GM12878 (cell line): ENCODE measurements around the gene LTN1. TPM values are rescaled to one million over a fixed set of nuclear protein-coding genes. Genes with fewer than 3 reads are reported as not detected.

ENCODE experiments used
- ATAC-seq: fragments of 200-7000 bp; cut with Tn5 transposase; 3 replicates; pipeline ENCODE4 v1.9.1; 2020; ENCODE audit warnings: mild to moderate bottlenecking, moderate library complexity
- BruUV-seq: library from RNA; stranded (reverse); fragments of 400-500 nt; replicated peaks from 2 replicates; lab custom pipeline; 2021; lab: Mats Ljungman, UMichigan
- CTCF ChIA-PET: fragments of 300-600 bp; sonication (Branson Sonifier 250); formaldehyde crosslinking; extraction: SDS; loops from one replicate; lab custom pipeline; 2021; ENCODE audit warnings: inconsistent platforms; lab: Yijun Ruan, JAX
- POLR2A ChIA-PET: fragments of 350-600 bp; formaldehyde crosslinking; extraction: SDS; loops from one replicate; lab custom pipeline; 2021; ENCODE audit warnings: inconsistent platforms; lab: Charles Lee
- RAD21 ChIA-PET: fragments of 300-600 bp; sonication (Branson Sonifier 250); formaldehyde crosslinking; loops from one replicate; lab custom pipeline; 2023; ENCODE audit warnings: antibody characterized with exemption; ENCODE audit not compliant: unreplicated experiment; lab: Charles Lee
- SMC1A ChIA-PET: fragments of 300-600 bp; sonication (Branson Sonifier 250); formaldehyde crosslinking; loops from one replicate; lab custom pipeline; 2023; ENCODE audit not compliant: unreplicated experiment, uncharacterized antibody; lab: Charles Lee
- DNase-seq: peaks from one replicate; pipeline ENCODE4 v3.0.0-alpha.2; 2011; ENCODE audit warnings: low read depth, low spot score
- FAIRE-seq: peaks from 3 replicates; lab custom pipeline; 2011; peaks lifted over from hg19 to GRCh38; lab: Jason Lieb, UNC
- H2AFZ ChIP-seq: 2 replicates; pipeline ENCODE4 v1.6.0; 2011; ENCODE audit warnings: low read depth, low read length, control low read depth; ENCODE audit not compliant: control insufficient read depth
- H3K27ac ChIP-seq: 2 replicates; pipeline ENCODE4 v1.5.1; 2011; ENCODE audit warnings: control low read depth; ENCODE audit not compliant: control insufficient read depth, insufficient read depth
- H3K27me3 ChIP-seq, 2 experiments: replicated peaks in 1 of 2; 2 replicates each; pipeline versions ENCODE4 v1.6.0 to v1.6.1; 2011; ENCODE audit warnings: low read length in 1 of 2; ENCODE audit not compliant: control insufficient read depth in 2 of 2, insufficient read depth in 2 of 2
- H3K36me3 ChIP-seq, 2 experiments: 2 replicates each; pipeline ENCODE4 v1.5.1; 2011; ENCODE audit warnings: low read length in 1 of 2; ENCODE audit not compliant: control insufficient read depth in 2 of 2, insufficient read depth in 2 of 2
- H3K4me1 ChIP-seq: 2 replicates; pipeline ENCODE4 v1.6.1; 2011; ENCODE audit warnings: mild to moderate bottlenecking, low read length, moderate library complexity, mixed read lengths; ENCODE audit not compliant: control insufficient read depth, insufficient read depth
- H3K4me2 ChIP-seq: 2 replicates; pipeline ENCODE4 v1.6.0; 2011; ENCODE audit warnings: control low read depth; ENCODE audit not compliant: control insufficient read depth, insufficient read depth
- H3K4me3 ChIP-seq: fragments of 200-600 bp; sonication (generic); 2 replicates; pipeline ENCODE4 v1.5.1; 2016
- H3K79me2 ChIP-seq: 2 replicates; pipeline ENCODE4 v1.6.0; 2011; ENCODE audit warnings: low read length; ENCODE audit not compliant: control insufficient read depth, insufficient read depth
- H3K9ac ChIP-seq: 2 replicates; pipeline ENCODE4 v1.8.0; 2011; ENCODE audit warnings: low read length, control low read depth, mixed read lengths; ENCODE audit not compliant: control insufficient read depth, insufficient read depth
- H3K9me3 ChIP-seq: replicated peaks from 3 replicates; pipeline ENCODE4 v1.5.1; 2011; ENCODE audit warnings: mild to moderate bottlenecking, low read length; ENCODE audit not compliant: control insufficient read depth, insufficient read depth
- H4K20me1 ChIP-seq: 2 replicates; pipeline ENCODE4 v1.6.0; 2011; ENCODE audit not compliant: control insufficient read depth, insufficient read depth
- BACH1 ChIP-seq: fragments of 450-650 bp; IDR thresholded peaks from 2 replicates; pipeline ENCODE4 v1.6.1; 2017; ENCODE audit warnings: mild to moderate bottlenecking, borderline replicate concordance
- BHLHE40 ChIP-seq, 2 experiments: fragments of 450-650 bp in 1 of 2; IDR thresholded peaks; 2 replicates each; pipeline ENCODE4 v1.6.1; 2011 to 2017; ENCODE audit warnings: low read depth in 2 of 2, borderline replicate concordance in 1 of 2, improper control_type of control experiment in 1 of 2, low read length in 1 of 2, mild to moderate bottlenecking in 1 of 2
- BMI1 ChIP-seq: fragments of 450-650 bp; IDR thresholded peaks from 2 replicates; pipeline ENCODE4 v1.6.1; 2016; ENCODE audit warnings: mild to moderate bottlenecking, moderate library complexity, borderline replicate concordance
- BRCA1 ChIP-seq: IDR thresholded peaks from 2 replicates; pipeline ENCODE4 v1.6.1; 2011; ENCODE audit warnings: low read depth, low read length, improper control_type of control experiment
- CEBPB ChIP-seq, 2 experiments: fragments of 150-350 bp in 1 of 2; IDR thresholded peaks; 2 replicates each; pipeline ENCODE4 v1.6.1; 2012 to 2014; ENCODE audit warnings: low read depth in 2 of 2, low read length in 2 of 2, borderline replicate concordance in 1 of 2, inconsistent platforms in 1 of 2
- CHD4 ChIP-seq: fragments of 200-600 bp; sonication (generic); IDR thresholded peaks from 2 replicates; pipeline ENCODE4 v1.6.1; 2016; ENCODE audit warnings: mild to moderate bottlenecking
- GATAD2B ChIP-seq: fragments of 450-650 bp; conservative IDR thresholded peaks from 2 replicates; pipeline ENCODE4 v1.6.1; 2017; ENCODE audit warnings: low read depth, mild to moderate bottlenecking, moderate library complexity
- JUND ChIP-seq: IDR thresholded peaks from 2 replicates; pipeline ENCODE4 v1.6.1; 2012; ENCODE audit warnings: low read depth, mild to moderate bottlenecking, low read length, improper control_type of control experiment, moderate library complexity
- MEF2A ChIP-seq: IDR thresholded peaks from 2 replicates; pipeline ENCODE4 v1.6.1; 2011; ENCODE audit warnings: low read depth, mild to moderate bottlenecking, low read length, moderate library complexity; ENCODE audit not compliant: insufficient read depth
- NFYA ChIP-seq: IDR thresholded peaks from 2 replicates; pipeline ENCODE4 v1.6.1; 2011; ENCODE audit warnings: low read depth, mild to moderate bottlenecking, low read length, improper control_type of control experiment, borderline replicate concordance
- POLR2AphosphoS5 ChIP-seq: IDR thresholded peaks from 2 replicates; pipeline ENCODE4 v1.6.1; 2011; ENCODE audit warnings: mild to moderate bottlenecking, low read length, inconsistent platforms
- RB1 ChIP-seq: fragments of 450-650 bp; formaldehyde crosslinking; IDR thresholded peaks from 2 replicates; pipeline ENCODE4 v1.6.1; 2017; ENCODE audit warnings: mild to moderate bottlenecking, borderline replicate concordance
- RCOR1 ChIP-seq: conservative IDR thresholded peaks from 2 replicates; pipeline ENCODE4 v1.6.1; 2012; ENCODE audit warnings: low read depth, low read length, improper control_type of control experiment
- SIX5 ChIP-seq: IDR thresholded peaks from 2 replicates; pipeline ENCODE4 v1.6.1; 2011; ENCODE audit warnings: mild to moderate bottlenecking, low read depth, low read length, moderate library complexity; ENCODE audit not compliant: severe bottlenecking
- SMAD5 ChIP-seq: IDR thresholded peaks from 2 replicates; pipeline ENCODE4 v1.6.1; 2016; ENCODE audit warnings: antibody characterized with exemption, low read depth
- SP1 ChIP-seq: IDR thresholded peaks from one replicate; pipeline ENCODE4 v1.6.1; 2011; ENCODE audit warnings: low read depth, low read length
- SREBF1 ChIP-seq: IDR thresholded peaks from 2 replicates; pipeline ENCODE4 v1.6.1; 2012; ENCODE audit warnings: mild to moderate bottlenecking, low read length
- STAT1 ChIP-seq: fragments of 450-650 bp; conservative IDR thresholded peaks from 2 replicates; pipeline ENCODE4 v1.6.1; 2014; ENCODE audit warnings: antibody characterized with exemption, mild to moderate bottlenecking
- SUPT20H ChIP-seq: IDR thresholded peaks from 2 replicates; pipeline ENCODE4 v1.6.1; 2011; ENCODE audit warnings: low read depth, mild to moderate bottlenecking, low read length, moderate library complexity, borderline replicate concordance; ENCODE audit not compliant: control insufficient read depth
- ZNF24 ChIP-seq: fragments of 450-650 bp; IDR thresholded peaks from 2 replicates; pipeline ENCODE4 v1.6.1; 2017; ENCODE audit warnings: antibody characterized with exemption, mild to moderate bottlenecking
- WGBS: methylation state at CpG from one replicate; pipeline ENCODE4 v1.1.6; 2016; ENCODE audit warnings: low lambda C conversion rate; ENCODE audit not compliant: insufficient replicate concordance, insufficient coverage; ENCODE audit errors: missing lambda C conversion rate; 5-methylcytosine and 5-hydroxymethylcytosine counted together
- in situ Hi-C: fragments of 300-500 bp; cut with MboI; formaldehyde crosslinking; loops from 9 replicates; pipeline ENCODE4 v1.14.3; 2018; ENCODE audit warnings: mixed read lengths
- intact Hi-C: fragments of 100-400 bp; cut with micrococcal nuclease; formaldehyde crosslinking; loops from one replicate; pipeline ENCODE4 v1.14.2; 2022; ENCODE audit not compliant: unreplicated experiment
- polyA plus RNA-seq, 11 experiments: library from polyadenylated mRNA; depleted of rRNA in 4 of 11; unstranded in 6 of 11; stranded (reverse) in 5 of 11; fragments of >200 nt; fragmentation: Nextera tagmentation in 4 of 11; fragmentation: Illumina TruSeq in 1 of 11; extraction: Ambion mirVana in 4 of 11; extraction: Trizol in 1 of 11; gene quantifications; 1 replicate in 1 of 11; 2 replicates in 10 of 11; pipeline versions ENCODE4 v1.2.1 to v1.2.3, GENCODE V29; 2011 to 2016; ENCODE audit warnings: inconsistent platforms in 2 of 11, missing spikeins in 2 of 11, low read depth in 1 of 11
- total RNA-seq, 4 experiments: library from RNA; depleted of rRNA in 3 of 4; stranded (reverse); fragments of >200 nt in 3 of 4; fragmentation: Illumina TruSeq in 1 of 4; extraction: Trizol in 1 of 4; gene quantifications; 2 replicates each; pipeline versions ENCODE4 v1.2.1 to v1.2.3, GENCODE V29; 2013 to 2021
- TF ChIP-seq, protein P1 (sequence below): fragments of 150-350 bp; IDR thresholded peaks from 2 replicates; pipeline ENCODE4 v1.6.1; 2014; ENCODE audit warnings: mild to moderate bottlenecking, low read depth, low read length
- TF ChIP-seq, protein P2 (sequence below): IDR thresholded peaks from 2 replicates; pipeline ENCODE4 v1.6.1; 2011; ENCODE audit warnings: borderline replicate concordance, low read depth, mild to moderate bottlenecking, moderate library complexity, mixed read lengths, low read length; ENCODE audit not compliant: insufficient read depth; ENCODE audit errors: extremely low read length

Gene LTN1
- total and polyA plus RNA-seq, 10 of the 15 experiments (the other 5 are each of a cell fraction or from before 2014, with no cell fraction given), result 3.5 to 17.3 (median 12.3) TPM

DNA sequence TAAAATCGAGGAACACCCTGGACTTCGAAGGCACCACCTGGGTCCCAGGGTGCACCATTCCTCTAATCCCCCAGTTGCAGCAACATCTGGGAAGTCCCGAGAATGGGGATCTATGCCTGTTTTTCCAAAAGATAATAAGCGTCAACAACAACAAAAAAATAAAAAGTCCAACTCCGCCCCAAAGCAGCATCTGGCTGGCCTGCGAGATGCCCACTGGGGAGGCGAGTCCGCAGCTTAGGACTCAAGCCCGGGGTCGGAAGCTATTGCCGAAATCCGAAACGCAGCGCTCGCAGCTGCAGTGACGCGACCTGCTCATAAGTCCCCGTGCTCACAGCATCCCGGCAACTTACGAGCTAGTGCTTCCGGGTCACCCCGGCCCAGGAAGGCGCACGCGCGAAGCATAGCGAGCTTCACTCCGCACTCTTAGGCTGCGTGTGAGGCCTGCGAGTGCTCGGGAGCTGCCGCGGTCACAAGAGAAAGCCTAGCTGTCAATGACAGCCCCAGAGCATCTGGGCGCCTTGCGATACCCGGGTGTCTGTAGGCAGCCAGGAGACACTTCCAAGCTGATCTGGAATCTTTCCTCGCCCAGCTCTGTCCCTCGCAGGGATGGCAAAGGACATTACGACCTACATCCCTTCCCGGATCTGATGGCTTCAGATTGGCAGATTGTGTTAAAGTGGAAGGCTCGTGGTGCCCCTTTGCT lies 9.9 kb upstream of the LTN1 start:
- Histone ChIP-seq H3K27ac (peak overlapping the region; percentile 96), H3K4me3 (peak overlapping the region; percentile 75), H3K9me3 (no peaks in the 10 kb centered on the region), H3K27me3 (no peaks in the 10 kb centered on the region), H3K4me2 (peak overlapping the region; percentile 97), H3K36me3 (peaks cover 0 to 7% of the 10 kb centered on the region in 2 experiments; a peak in 1 of 4 replicates), H4K20me1 (no peaks in the 10 kb centered on the region), H3K4me1 (peaks cover 3% of the 10 kb centered on the region), H3K9ac (peak overlapping the region; percentile 99), H2AFZ (peak overlapping the region; percentile 90), H3K79me2 (peaks cover 8% of the 10 kb centered on the region)
- SMC1A ChIA-PET, result interaction anchor here (1.0 to 1.6 kb wide), 6 partner anchors 9 to 70 kb away, joined by 3 to 20 read pairs (median 7); partner anchors contain the start of genes CCT8, LTN1, RWDD2B and USP16
- WGBS, result under 1% methylated on average over 41 of the region's 41 CpGs
- peak; percentile 100 for ATAC-seq
- peak; percentile 99 for FAIRE-seq
- CTCF ChIA-PET, result interaction anchor here (1.1 to 1.6 kb wide), 4 partner anchors 10 to 77 kb away, joined by 3 to 6 read pairs (median 5); partner anchors contain the start of genes LTN1 and USP16
- POLR2A ChIA-PET, result interaction anchor here (0.8 to 1.9 kb wide), 11 partner anchors 8 to 76 kb away, joined by 3 to 41 read pairs (median 6); partner anchors contain the start of genes CCT8, LTN1, RWDD2B and USP16
- BruUV-seq, result TSS peak; percentile 83
- intact Hi-C loops, result loop anchor here (1.0 kb wide), 2 partner anchors 9 to 22 kb away; partner anchors contain the start of gene USP16
- peak; percentile 89 for DNase-seq
- in situ Hi-C loops, result no loop called here
- RAD21 ChIA-PET, result interaction anchor here (0.8 to 1.8 kb wide), 6 partner anchors 10 to 77 kb away, joined by 3 to 24 read pairs (median 8); partner anchors contain the start of genes LTN1, RWDD2B and USP16
- TF ChIP-seq STAT1 (no peak), RCOR1 (no peak), POLR2AphosphoS5 (peak; percentile 99), SREBF1 (peak; percentile 40; the same call in 1 of the 2 replicates), MEF2A (no peak), GATAD2B (peak; percentile 64; the same call in 1 of the 2 replicates), SMAD5 (peak; percentile 98), ZNF24 (no peak), CHD4 (no peak), SIX5 (peak; percentile 38), CEBPB (IDR thresholded peaks at IDR 0.05; ENCODE audit: borderline replicate concordance in 1 of 2, low read depth in 2 of 2, low read length in 2 of 2) (no peak), SP1 (no peak), RB1 (no peak), SUPT20H (no peak), BACH1 (peak; percentile 73; the same call in 1 of the 2 replicates), JUND (peak; percentile 5; the same call in 1 of the 2 replicates), NFYA (no peak), BHLHE40 (IDR thresholded peaks at IDR 0.05; ENCODE audit: borderline replicate concordance in 1 of 2, low read depth in 2 of 2, low read length in 1 of 2) (peak; percentile 60 to 88; a peak in 3 of 4 replicates), BRCA1 (no peak), BMI1 (no peak)
- TF ChIP-seq, protein P1, sequence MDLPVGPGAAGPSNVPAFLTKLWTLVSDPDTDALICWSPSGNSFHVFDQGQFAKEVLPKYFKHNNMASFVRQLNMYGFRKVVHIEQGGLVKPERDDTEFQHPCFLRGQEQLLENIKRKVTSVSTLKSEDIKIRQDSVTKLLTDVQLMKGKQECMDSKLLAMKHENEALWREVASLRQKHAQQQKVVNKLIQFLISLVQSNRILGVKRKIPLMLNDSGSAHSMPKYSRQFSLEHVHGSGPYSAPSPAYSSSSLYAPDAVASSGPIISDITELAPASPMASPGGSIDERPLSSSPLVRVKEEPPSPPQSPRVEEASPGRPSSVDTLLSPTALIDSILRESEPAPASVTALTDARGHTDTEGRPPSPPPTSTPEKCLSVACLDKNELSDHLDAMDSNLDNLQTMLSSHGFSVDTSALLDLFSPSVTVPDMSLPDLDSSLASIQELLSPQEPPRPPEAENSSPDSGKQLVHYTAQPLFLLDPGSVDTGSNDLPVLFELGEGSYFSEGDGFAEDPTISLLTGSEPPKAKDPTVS, result no peak
- TF ChIP-seq, protein P2, sequence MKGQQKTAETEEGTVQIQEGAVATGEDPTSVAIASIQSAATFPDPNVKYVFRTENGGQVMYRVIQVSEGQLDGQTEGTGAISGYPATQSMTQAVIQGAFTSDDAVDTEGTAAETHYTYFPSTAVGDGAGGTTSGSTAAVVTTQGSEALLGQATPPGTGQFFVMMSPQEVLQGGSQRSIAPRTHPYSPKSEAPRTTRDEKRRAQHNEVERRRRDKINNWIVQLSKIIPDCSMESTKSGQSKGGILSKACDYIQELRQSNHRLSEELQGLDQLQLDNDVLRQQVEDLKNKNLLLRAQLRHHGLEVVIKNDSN, result no peak
